Endothelial cell of umbilical vein (primary cell): ENCODE results near the gene UBE2U. TPM values are rescaled to one million over a fixed set of nuclear protein-coding genes. Genes with fewer than 3 reads are reported as not detected.

ENCODE experiments used
- BruUV-seq: library from RNA; stranded (reverse); fragments of 400-500 nt; replicated peaks from 2 replicates; lab custom pipeline; 2021; lab: Mats Ljungman, UMichigan
- CTCF ChIA-PET: fragments of 300-600, 350-600 bp; sonication (Branson Sonifier 250); formaldehyde crosslinking; loops from one replicate; lab custom pipeline; 2021; ENCODE audit warnings: antibody characterized with exemption, inconsistent platforms; lab: Charles Lee
- POLR2A ChIA-PET: fragments of 300-600, 350-600 bp; sonication (Branson Sonifier 250); formaldehyde crosslinking; loops from one replicate; lab custom pipeline; 2021; ENCODE audit warnings: antibody characterized with exemption, inconsistent platforms; lab: Charles Lee
- DNase-seq: peaks from one replicate; pipeline ENCODE4 v3.0.0-alpha.2; 2011; ENCODE audit warnings: low read depth, low spot score
- FAIRE-seq: peaks from 2 replicates; lab custom pipeline; 2011; peaks lifted over from hg19 to GRCh38; lab: Jason Lieb, UNC
- H2AFZ ChIP-seq: 2 replicates; pipeline ENCODE4 v1.6.0; 2012; ENCODE audit warnings: low read depth, low read length, control low read depth, inconsistent platforms
- H3K27ac ChIP-seq: 2 replicates; pipeline ENCODE4 v1.5.1; 2011; ENCODE audit warnings: low read depth, mild to moderate bottlenecking, control low read depth, low read length, moderate library complexity; ENCODE audit not compliant: insufficient read depth
- H3K27me3 ChIP-seq, 2 experiments: 2 replicates each; pipeline versions ENCODE4 v1.6.0 to v1.6.1; 2011; ENCODE audit warnings: low read length in 2 of 2, mixed read lengths in 1 of 2; ENCODE audit not compliant: control insufficient read depth in 2 of 2, insufficient read depth in 2 of 2
- H3K36me3 ChIP-seq, 2 experiments: 2 replicates in 1 of 2; 3 replicates in 1 of 2; pipeline ENCODE4 v1.5.1; 2011; ENCODE audit warnings: low read length in 2 of 2, mild to moderate bottlenecking in 1 of 2, moderate library complexity in 1 of 2; ENCODE audit not compliant: control insufficient read depth in 2 of 2, insufficient read depth in 2 of 2; ENCODE audit errors: extremely low read depth in 1 of 2
- H3K4me1 ChIP-seq: 3 replicates; pipeline ENCODE4 v1.5.1; 2011; ENCODE audit warnings: mild to moderate bottlenecking, low read length; ENCODE audit not compliant: control insufficient read depth, insufficient read depth; ENCODE audit errors: extremely low read depth
- H3K4me2 ChIP-seq: 2 replicates; pipeline ENCODE4 v1.6.1; 2011; ENCODE audit warnings: low read length, control low read depth, mixed read lengths; ENCODE audit not compliant: insufficient read depth
- H3K4me3 ChIP-seq, 3 experiments: fragments of 200-600 bp in 1 of 3; sonication (generic), shearing (Covaris generic) in 1 of 3; replicated peaks in 1 of 3; 2 replicates each; pipeline ENCODE4 v1.5.1; 2011 to 2016; ENCODE audit warnings: control low read depth in 3 of 3, low read length in 3 of 3, mild to moderate bottlenecking in 2 of 3, inconsistent platforms in 1 of 3, low read depth in 1 of 3, moderate library complexity in 1 of 3; ENCODE audit not compliant: insufficient read depth in 1 of 3
- H3K79me2 ChIP-seq: 2 replicates; pipeline ENCODE4 v1.6.0; 2012; ENCODE audit warnings: low read length, inconsistent platforms; ENCODE audit not compliant: control insufficient read depth, insufficient read depth
- H3K9ac ChIP-seq: replicated peaks from 2 replicates; pipeline ENCODE3; 2011; ENCODE audit warnings: low read length, control low read depth; ENCODE audit not compliant: insufficient read depth; ENCODE audit errors: extremely low read depth
- H3K9me1 ChIP-seq: replicated peaks from 3 replicates; pipeline ENCODE4 v1.6.0; 2011; ENCODE audit warnings: mild to moderate bottlenecking, low read length; ENCODE audit not compliant: control insufficient read depth, insufficient read depth; ENCODE audit errors: extremely low read depth
- H3K9me3 ChIP-seq: replicated peaks from 2 replicates; pipeline ENCODE4 v1.5.1; 2012; ENCODE audit warnings: low read length, inconsistent platforms; ENCODE audit not compliant: control insufficient read depth, insufficient read depth
- H4K20me1 ChIP-seq: replicated peaks from 2 replicates; pipeline ENCODE3; 2011; ENCODE audit warnings: mild to moderate bottlenecking, low read length; ENCODE audit not compliant: control insufficient read depth, insufficient read depth; ENCODE audit errors: extremely low read depth
- EZH2 ChIP-seq: IDR thresholded peaks from 2 replicates; pipeline ENCODE4 v1.6.1; 2012; ENCODE audit warnings: borderline replicate concordance, low read depth, mild to moderate bottlenecking, moderate library complexity, low read length, inconsistent platforms; ENCODE audit not compliant: severe bottlenecking
- FOS ChIP-seq: IDR thresholded peaks from 2 replicates; pipeline ENCODE4 v1.6.1; 2011; ENCODE audit warnings: mild to moderate bottlenecking, low read length, moderate library complexity, borderline replicate concordance; ENCODE audit not compliant: insufficient read depth
- GATA2 ChIP-seq: IDR thresholded peaks from 2 replicates; pipeline ENCODE4 v1.7.0; 2011; ENCODE audit warnings: low read depth, mild to moderate bottlenecking, moderate library complexity, mixed read lengths, low read length; ENCODE audit not compliant: insufficient read length, insufficient read depth
- JUN ChIP-seq: IDR thresholded peaks from 2 replicates; pipeline ENCODE4 v1.6.1; 2011; ENCODE audit warnings: borderline replicate concordance, low read depth; ENCODE audit not compliant: insufficient read length, insufficient read depth
- MYC ChIP-seq: IDR thresholded peaks from one replicate; pipeline ENCODE4 v1.6.1; 2011; ENCODE audit warnings: mild to moderate bottlenecking, low read depth, low read length
- POLR2A ChIP-seq: IDR thresholded peaks from 2 replicates; pipeline ENCODE4 v1.6.1; 2012; ENCODE audit warnings: low read depth, mild to moderate bottlenecking, control low read depth, low read length
- POLR2AphosphoS5 ChIP-seq: IDR thresholded peaks from 2 replicates; pipeline ENCODE4 v1.6.1; 2012; ENCODE audit warnings: low read depth, mild to moderate bottlenecking, control low read depth, low read length, moderate library complexity; ENCODE audit not compliant: insufficient read depth
- dilution Hi-C: fragments of 300-500 bp; cut with MboI; formaldehyde crosslinking; loops from one replicate; pipeline ENCODE4 v1.15.0; 2019; ENCODE audit warnings: low sequenced_read_pairs; ENCODE audit not compliant: extremely low pct_ligation_motif_present
- intact Hi-C: fragments of 100-400 bp; cut with micrococcal nuclease; formaldehyde crosslinking; loops from one replicate; pipeline ENCODE4 v1.10.0; 2022
- polyA plus RNA-seq, 4 experiments: library from polyadenylated mRNA; depleted of rRNA in 3 of 4; stranded (reverse) in 3 of 4; unstranded in 1 of 4; fragments of >200 nt; gene quantifications; 2 replicates each; pipeline versions ENCODE4 v1.2.1 to v1.2.3, GENCODE V29; 2011 to 2012; ENCODE audit warnings: missing spikeins in 1 of 4
- total RNA-seq: library from RNA; stranded (reverse); gene quantifications from 2 replicates; pipeline ENCODE4 v1.2.3, GENCODE V29; 2021
- TF ChIP-seq, protein P1 (sequence below): IDR thresholded peaks from 2 replicates; pipeline ENCODE4 v1.6.1; 2011; ENCODE audit not compliant: insufficient read depth, insufficient read length
- TF ChIP-seq, protein P2 (sequence below), 2 donors: IDR thresholded peaks; 1 replicate in 1 of 2; 2 replicates in 1 of 2; pipeline ENCODE4 v1.5.1; 2011; ENCODE audit warnings: low read length in 2 of 2, mild to moderate bottlenecking in 2 of 2, moderate library complexity in 2 of 2, control low read depth in 1 of 2, inconsistent platforms in 1 of 2, low read depth in 1 of 2; ENCODE audit not compliant: insufficient read depth in 1 of 2; ENCODE audit errors: extremely low read depth in 1 of 2

The UBE2U gene
- total and polyA plus RNA-seq, 2 donors (not counting 3 experiments of a cell fraction or from before 2014, with no cell fraction given), result not detected

DNA sequence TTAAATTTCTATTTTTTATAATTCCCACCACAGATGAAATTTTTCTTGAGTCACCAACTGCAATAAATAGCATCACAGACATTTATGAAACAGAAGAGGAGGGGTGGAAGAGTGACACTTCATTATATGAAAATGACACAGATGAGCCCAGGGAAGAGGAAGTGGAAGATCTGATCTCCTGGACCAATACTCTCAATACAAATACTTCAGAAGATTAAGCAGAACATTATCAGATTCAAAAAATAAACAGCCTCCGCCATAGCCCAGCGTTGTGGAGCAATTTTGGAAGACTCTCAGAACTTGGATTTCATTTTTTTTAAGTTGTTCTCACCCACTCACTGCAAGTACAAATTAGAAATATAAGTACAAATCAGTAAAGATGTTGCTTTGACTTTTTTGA lies 63.6 kb downstream of the UBE2U start:
- Histone ChIP-seq H3K4me1 (peaks cover 9% of the 10 kb centered on the region), H3K9me3 (no peaks in the 10 kb centered on the region), H3K27ac (no peak overlapping the region), H3K36me3 (no peaks in the 10 kb centered on the region), H4K20me1 (no peaks in the 10 kb centered on the region), H3K4me2 (no peak overlapping the region), H3K4me3 (no peak overlapping the region), H3K9ac (no peak overlapping the region), H2AFZ (no peak overlapping the region), H3K9me1 (no peaks in the 10 kb centered on the region), H3K79me2 (no peaks in the 10 kb centered on the region), H3K27me3 (peaks cover under 1 to 5% of the 10 kb centered on the region in 2 experiments)
- dilution Hi-C loops (no loop called here), intact Hi-C loops (loop anchor here (5.0 to 10.0 kb wide), 2 partner anchors 480 to 698 kb away; partner anchors contain the start of genes JAK1 and RAVER2)
- DNase-seq, result no peak
- ChIA-PET CTCF (interaction anchor here (5.0 kb wide), 1 partner anchor 558 kb away, joined by 61 read pairs; no protein-coding TSS in a partner anchor), POLR2A (no interaction called here)
- BruUV-seq, result no TSS peak
- TF ChIP-seq EZH2 (no peak), POLR2A (no peak), GATA2 (no peak), JUN (no peak), POLR2AphosphoS5 (no peak), MYC (no peak), FOS (no peak)
- TF ChIP-seq, protein P1, sequence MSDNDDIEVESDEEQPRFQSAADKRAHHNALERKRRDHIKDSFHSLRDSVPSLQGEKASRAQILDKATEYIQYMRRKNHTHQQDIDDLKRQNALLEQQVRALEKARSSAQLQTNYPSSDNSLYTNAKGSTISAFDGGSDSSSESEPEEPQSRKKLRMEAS, result no peak
- TF ChIP-seq, protein P2, sequence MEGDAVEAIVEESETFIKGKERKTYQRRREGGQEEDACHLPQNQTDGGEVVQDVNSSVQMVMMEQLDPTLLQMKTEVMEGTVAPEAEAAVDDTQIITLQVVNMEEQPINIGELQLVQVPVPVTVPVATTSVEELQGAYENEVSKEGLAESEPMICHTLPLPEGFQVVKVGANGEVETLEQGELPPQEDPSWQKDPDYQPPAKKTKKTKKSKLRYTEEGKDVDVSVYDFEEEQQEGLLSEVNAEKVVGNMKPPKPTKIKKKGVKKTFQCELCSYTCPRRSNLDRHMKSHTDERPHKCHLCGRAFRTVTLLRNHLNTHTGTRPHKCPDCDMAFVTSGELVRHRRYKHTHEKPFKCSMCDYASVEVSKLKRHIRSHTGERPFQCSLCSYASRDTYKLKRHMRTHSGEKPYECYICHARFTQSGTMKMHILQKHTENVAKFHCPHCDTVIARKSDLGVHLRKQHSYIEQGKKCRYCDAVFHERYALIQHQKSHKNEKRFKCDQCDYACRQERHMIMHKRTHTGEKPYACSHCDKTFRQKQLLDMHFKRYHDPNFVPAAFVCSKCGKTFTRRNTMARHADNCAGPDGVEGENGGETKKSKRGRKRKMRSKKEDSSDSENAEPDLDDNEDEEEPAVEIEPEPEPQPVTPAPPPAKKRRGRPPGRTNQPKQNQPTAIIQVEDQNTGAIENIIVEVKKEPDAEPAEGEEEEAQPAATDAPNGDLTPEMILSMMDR (IDR thresholded peaks at IDR 0.05; ENCODE audit: extremely low read depth in 1 of 2, insufficient read depth in 1 of 2, low read depth in 1 of 2, low read length in 2 of 2), result no peak
- no peak for FAIRE-seq
